ENCODE results near the gene MAD1L1. TPM values are rescaled to one million over a fixed set of nuclear protein-coding genes. Genes with fewer than 3 reads are reported as not detected.

MAD1L1 gene
- total RNA-seq, 2 experiments from 2014 or later, result 58.3 to 65.3 TPM

GRCh38 chr7:1899951-1900762 lies 332.6 kb downstream of the MAD1L1 start:
- DNase-seq (ENCODE audit: low spot score), result no peak
- POLR2A ChIA-PET, result no interaction called here
- Histone ChIP-seq H3K4me3 (ENCODE audit: low read depth, low read length, poor library complexity, severe bottlenecking) (no peak overlapping the region), H3K79me2 (ENCODE audit: insufficient read depth, low read depth, low read length) (no peaks in the 10 kb centered on the region), H4K20me1 (ENCODE audit: insufficient read depth, low read length) (no peaks in the 10 kb centered on the region), H3K27ac (ENCODE audit: low read depth, low read length, poor library complexity, severe bottlenecking) (no peak overlapping the region), H3K4me1 (ENCODE audit: insufficient read depth, low read length, poor library complexity, severe bottlenecking) (no peaks in the 10 kb centered on the region), H2AFZ (ENCODE audit: low read length) (no peak overlapping the region), H3K36me3 (ENCODE audit: insufficient read depth, low read length) (no peaks in the 10 kb centered on the region), H3K4me2 (ENCODE audit: low read length) (no peak overlapping the region), H3K9me2 (ENCODE audit: insufficient read depth, low read length) (no peaks in the 10 kb centered on the region), H3K9me3 (ENCODE audit: low read length) (no peaks in the 10 kb centered on the region)
- CTCF ChIA-PET (ENCODE audit: unreplicated experiment), result no interaction called here
- TF ChIP-seq, protein P1, sequence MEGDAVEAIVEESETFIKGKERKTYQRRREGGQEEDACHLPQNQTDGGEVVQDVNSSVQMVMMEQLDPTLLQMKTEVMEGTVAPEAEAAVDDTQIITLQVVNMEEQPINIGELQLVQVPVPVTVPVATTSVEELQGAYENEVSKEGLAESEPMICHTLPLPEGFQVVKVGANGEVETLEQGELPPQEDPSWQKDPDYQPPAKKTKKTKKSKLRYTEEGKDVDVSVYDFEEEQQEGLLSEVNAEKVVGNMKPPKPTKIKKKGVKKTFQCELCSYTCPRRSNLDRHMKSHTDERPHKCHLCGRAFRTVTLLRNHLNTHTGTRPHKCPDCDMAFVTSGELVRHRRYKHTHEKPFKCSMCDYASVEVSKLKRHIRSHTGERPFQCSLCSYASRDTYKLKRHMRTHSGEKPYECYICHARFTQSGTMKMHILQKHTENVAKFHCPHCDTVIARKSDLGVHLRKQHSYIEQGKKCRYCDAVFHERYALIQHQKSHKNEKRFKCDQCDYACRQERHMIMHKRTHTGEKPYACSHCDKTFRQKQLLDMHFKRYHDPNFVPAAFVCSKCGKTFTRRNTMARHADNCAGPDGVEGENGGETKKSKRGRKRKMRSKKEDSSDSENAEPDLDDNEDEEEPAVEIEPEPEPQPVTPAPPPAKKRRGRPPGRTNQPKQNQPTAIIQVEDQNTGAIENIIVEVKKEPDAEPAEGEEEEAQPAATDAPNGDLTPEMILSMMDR (conservative IDR thresholded peaks at IDR 0.05; ENCODE audit: low read length), result no peak
- no peak for TF ChIP-seq EZH2phosphoT487 (IDR thresholded peaks at IDR 0.05; ENCODE audit: borderline replicate concordance, low read depth, low read length)
- no TSS peak for BruUV-seq (replicated peaks)
- intact Hi-C loops (cut with micrococcal nuclease; ENCODE audit: unreplicated experiment), result no loop called here

DNA sequence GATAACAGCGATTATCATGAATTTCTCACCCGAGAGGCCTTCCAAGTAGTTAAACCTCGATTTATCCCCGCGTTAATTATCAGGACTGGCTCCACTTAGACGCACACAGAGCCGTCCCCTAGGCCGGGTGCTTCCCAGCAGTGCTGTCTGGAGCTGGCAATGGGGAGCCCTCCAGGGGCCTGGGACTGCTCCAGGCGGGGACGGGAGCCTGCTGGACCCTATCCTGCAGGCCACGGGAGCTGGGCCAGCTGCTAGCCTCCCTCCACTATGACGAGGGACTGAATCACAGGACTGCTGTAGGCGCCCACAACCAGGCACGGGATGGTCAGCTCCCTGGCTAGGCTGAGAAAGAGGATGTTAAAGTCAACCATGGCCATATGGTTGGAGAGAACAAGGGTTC lies 333.5 kb downstream of the MAD1L1 start:
- no peak overlapping the region for H3K4me3 ChIP-seq (ENCODE audit: low read depth, low read length, poor library complexity, severe bottlenecking)
- POLR2A ChIA-PET, result no interaction called here
- CTCF ChIA-PET (ENCODE audit: unreplicated experiment), result no interaction called here

More for the DNA sequence above, 333.5 kb downstream of the MAD1L1 start:
- TF ChIP-seq, protein P1 (conservative IDR thresholded peaks at IDR 0.05; ENCODE audit: low read length), result no peak
- TF ChIP-seq EZH2phosphoT487 (IDR thresholded peaks at IDR 0.05; ENCODE audit: borderline replicate concordance, low read depth, low read length), result no peak
- H2AFZ ChIP-seq (ENCODE audit: low read length), result no peak overlapping the region
- no peak overlapping the region for H3K27ac ChIP-seq (ENCODE audit: low read depth, low read length, poor library complexity, severe bottlenecking)
- H3K36me3 ChIP-seq (ENCODE audit: insufficient read depth, low read length), result no peaks in the 10 kb centered on the region
- H3K4me2 ChIP-seq (ENCODE audit: low read length), result no peak overlapping the region
- H3K79me2 ChIP-seq (ENCODE audit: insufficient read depth, low read depth, low read length), result no peaks in the 10 kb centered on the region
- no peak for DNase-seq (ENCODE audit: low spot score)
- BruUV-seq (replicated peaks), result no TSS peak
- intact Hi-C loops (cut with micrococcal nuclease; ENCODE audit: unreplicated experiment), result no loop called here
- H4K20me1 ChIP-seq (ENCODE audit: insufficient read depth, low read length), result no peaks in the 10 kb centered on the region
- H3K4me1 ChIP-seq (ENCODE audit: insufficient read depth, low read length, poor library complexity, severe bottlenecking), result no peaks in the 10 kb centered on the region
- H3K9me3 ChIP-seq (ENCODE audit: low read length), result no peaks in the 10 kb centered on the region
- no peaks in the 10 kb centered on the region for H3K9me2 ChIP-seq (ENCODE audit: insufficient read depth, low read length)

All from OCI-LY7 (cell line).